ENCODE measurements around the gene MIPOL1. TPM values are rescaled to one million over a fixed set of nuclear protein-coding genes. Genes with fewer than 3 reads are reported as not detected.

MIPOL1 gene
- total RNA-seq, 6 experiments from 2014 or later, result 3.0 to 5.7 (median 4.0) TPM

GRCh38 chr14:37512173-37512572 is 314.4 kb downstream of the MIPOL1 start:
- Histone ChIP-seq H3K27me3 (no peaks in the 10 kb centered on the region), H3K4me3 (no peak overlapping the region), H3K27ac (no peak overlapping the region), H3K36me3 (no peaks in the 10 kb centered on the region), H3K9me3 (no peaks in the 10 kb centered on the region), H3K4me1 (no peaks in the 10 kb centered on the region)
- 80% methylated on average over 3 of the region's 3 CpGs for WGBS (ENCODE audit: insufficient coverage, low coverage, low lambda C conversion rate, missing lambda C conversion rate)
- DNase-seq (no peak), ATAC-seq (no peak)
- intact Hi-C loops (cut with DNase I), result no loop called here
- TF ChIP-seq POLR2A (IDR thresholded peaks at IDR 0.05), result no peak

GRCh38 chr14:37515771-37516170 is 318.0 kb downstream of the MIPOL1 start:
- TF ChIP-seq CTCF (IDR thresholded peaks at IDR 0.05) (no peak), POLR2A (IDR thresholded peaks at IDR 0.05) (no peak)
- no peak for ATAC-seq
- intact Hi-C loops (cut with DNase I), result no loop called here

GRCh38 chr14:37526994-37527393 is 329.3 kb downstream of the MIPOL1 start:
- no peaks in the 10 kb centered on the region for H3K27me3 ChIP-seq
- H3K4me3 ChIP-seq, result no peak overlapping the region
- H3K27ac ChIP-seq, result no peak overlapping the region
- no peak for TF ChIP-seq CTCF (IDR thresholded peaks at IDR 0.05)
- TF ChIP-seq POLR2A (IDR thresholded peaks at IDR 0.05), result no peak
- 87% methylated on average over 2 of the region's 2 CpGs for WGBS (ENCODE audit: insufficient coverage, low coverage, low lambda C conversion rate, missing lambda C conversion rate)
- H3K36me3 ChIP-seq, result no peaks in the 10 kb centered on the region
- no peaks in the 10 kb centered on the region for H3K4me1 ChIP-seq
- DNase-seq, result no peak
- no peaks in the 10 kb centered on the region for H3K9me3 ChIP-seq
- intact Hi-C loops (cut with DNase I), result no loop called here
- ATAC-seq, result no peak

More at GRCh38 chr14:37515771-37516170, 318.0 kb downstream of the MIPOL1 start:
- H3K4me1 ChIP-seq, result no peaks in the 10 kb centered on the region
- 74% methylated on average over 3 of the region's 3 CpGs for WGBS (ENCODE audit: insufficient coverage, low coverage, low lambda C conversion rate, missing lambda C conversion rate)
- no peaks in the 10 kb centered on the region for H3K27me3 ChIP-seq
- no peaks in the 10 kb centered on the region for H3K36me3 ChIP-seq
- no peaks in the 10 kb centered on the region for H3K9me3 ChIP-seq
- H3K27ac ChIP-seq, result no peak overlapping the region
- DNase-seq, result no peak
- no peak overlapping the region for H3K4me3 ChIP-seq

- DNase-seq (no peak), ATAC-seq (no peak)
- Histone ChIP-seq H3K4me1 (peaks cover 0 to 4% (median 2%) of the 10 kb centered on the region in 4 donors), H3K27me3 (no peaks in the 10 kb centered on the region), H3K36me3 (no peaks in the 10 kb centered on the region), H3K27ac (no peak overlapping the region), H3K4me3 (no peak overlapping the region), H3K9me3 (no peaks in the 10 kb centered on the region)
- 88% methylated on average over 1 of the region's 1 CpG for WGBS (ENCODE audit: insufficient coverage, low coverage, low lambda C conversion rate, missing lambda C conversion rate)
- intact Hi-C loops (cut with DNase I), result no loop called here
- TF ChIP-seq POLR2A (IDR thresholded peaks at IDR 0.05) (no peak), CTCF (IDR thresholded peaks at IDR 0.05) (no peak)
Observed at GRCh38 chr14:37539992-37540391, 342.3 kb downstream of the MIPOL1 start.

- TF ChIP-seq POLR2A (IDR thresholded peaks at IDR 0.05) (no peak), CTCF (IDR thresholded peaks at IDR 0.05) (no peak)
- 6% methylated on average over 2 of the region's 2 CpGs for WGBS (ENCODE audit: insufficient coverage, low coverage, low lambda C conversion rate, missing lambda C conversion rate)
- Histone ChIP-seq H3K27ac (no peak overlapping the region), H3K9me3 (no peaks in the 10 kb centered on the region), H3K27me3 (no peaks in the 10 kb centered on the region), H3K36me3 (no peaks in the 10 kb centered on the region), H3K4me3 (no peak overlapping the region), H3K4me1 (peaks cover 0 to 16% (median 2%) of the 10 kb centered on the region in 4 donors)
- DNase-seq (no peak), ATAC-seq (peak in 1 of 4 donors; percentile 22)
- intact Hi-C loops (cut with DNase I), result no loop called here
Observed at GRCh38 chr14:37544407-37544806, 346.7 kb downstream of the MIPOL1 start.
